ENCODE results near the gene TMEM132D.

The TMEM132D gene

DNA sequence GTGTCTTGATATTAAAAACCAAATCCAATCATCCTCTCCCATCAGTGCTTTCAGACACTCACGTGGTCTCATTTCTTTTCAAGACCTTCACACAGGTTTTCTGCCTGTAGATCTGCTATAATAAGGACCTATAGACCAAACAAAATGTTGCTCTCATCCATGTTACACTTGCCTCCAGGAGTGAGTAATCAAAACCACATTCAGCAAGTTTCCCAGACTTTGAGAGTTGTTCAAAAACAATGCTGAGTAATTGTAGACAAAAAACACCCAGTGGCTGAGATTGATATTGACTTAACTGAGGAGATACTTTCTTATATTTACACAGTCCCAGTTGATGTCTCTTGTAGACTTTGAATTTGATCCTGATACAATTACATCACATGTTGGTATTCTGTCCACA lies 383.1 kb downstream of the TMEM132D start:
- no peak for DNase-seq (ENCODE audit: low spot score)
- TF ChIP-seq, protein P1, sequence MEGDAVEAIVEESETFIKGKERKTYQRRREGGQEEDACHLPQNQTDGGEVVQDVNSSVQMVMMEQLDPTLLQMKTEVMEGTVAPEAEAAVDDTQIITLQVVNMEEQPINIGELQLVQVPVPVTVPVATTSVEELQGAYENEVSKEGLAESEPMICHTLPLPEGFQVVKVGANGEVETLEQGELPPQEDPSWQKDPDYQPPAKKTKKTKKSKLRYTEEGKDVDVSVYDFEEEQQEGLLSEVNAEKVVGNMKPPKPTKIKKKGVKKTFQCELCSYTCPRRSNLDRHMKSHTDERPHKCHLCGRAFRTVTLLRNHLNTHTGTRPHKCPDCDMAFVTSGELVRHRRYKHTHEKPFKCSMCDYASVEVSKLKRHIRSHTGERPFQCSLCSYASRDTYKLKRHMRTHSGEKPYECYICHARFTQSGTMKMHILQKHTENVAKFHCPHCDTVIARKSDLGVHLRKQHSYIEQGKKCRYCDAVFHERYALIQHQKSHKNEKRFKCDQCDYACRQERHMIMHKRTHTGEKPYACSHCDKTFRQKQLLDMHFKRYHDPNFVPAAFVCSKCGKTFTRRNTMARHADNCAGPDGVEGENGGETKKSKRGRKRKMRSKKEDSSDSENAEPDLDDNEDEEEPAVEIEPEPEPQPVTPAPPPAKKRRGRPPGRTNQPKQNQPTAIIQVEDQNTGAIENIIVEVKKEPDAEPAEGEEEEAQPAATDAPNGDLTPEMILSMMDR (IDR thresholded peaks at IDR 0.05; ENCODE audit: extremely low read depth, missing control alignments) = no peak

DNA sequence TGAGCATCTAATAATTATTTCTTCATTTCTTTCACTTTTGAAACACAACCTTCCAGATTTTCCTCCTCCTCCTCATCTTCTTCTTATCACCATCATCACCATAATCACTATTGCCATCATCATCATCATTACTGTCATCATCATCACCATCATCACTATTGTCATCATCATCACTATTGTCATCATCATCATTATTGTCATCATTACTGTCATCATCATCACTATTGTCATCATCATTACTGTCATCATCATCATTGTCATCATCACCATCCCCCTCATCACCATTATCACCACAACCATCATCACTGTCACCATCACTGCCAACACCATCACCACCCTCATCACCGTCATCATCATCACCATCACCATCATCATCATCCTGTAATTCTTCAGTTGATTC lies 400.0 kb downstream of the TMEM132D start:
- TF ChIP-seq, protein P1 (IDR thresholded peaks at IDR 0.05; ENCODE audit: extremely low read depth, missing control alignments) = no peak
- DNase-seq (ENCODE audit: low spot score) = no peak

DNA sequence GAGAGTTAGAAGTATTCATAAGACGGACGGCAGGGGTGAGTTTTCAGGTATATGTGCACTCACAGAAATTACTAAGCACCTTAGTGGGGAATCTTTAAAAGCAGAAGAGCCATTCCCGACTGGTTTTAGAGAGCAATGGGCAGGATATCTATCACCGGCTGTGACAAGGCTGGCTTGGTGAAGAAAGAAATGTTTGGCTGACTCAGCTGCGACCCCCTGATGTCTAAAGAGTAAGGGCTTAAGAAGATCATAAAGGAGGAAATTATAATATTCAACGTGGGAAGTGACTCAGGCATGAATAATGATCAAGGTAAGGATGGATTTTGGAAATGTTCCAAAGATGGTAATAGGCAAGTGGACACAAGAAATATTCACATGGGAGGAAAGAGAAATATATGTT lies 407.6 kb downstream of the TMEM132D start:
- no peak for DNase-seq (ENCODE audit: low spot score)
- TF ChIP-seq, protein P1 (IDR thresholded peaks at IDR 0.05; ENCODE audit: extremely low read depth, missing control alignments) = no peak

DNA sequence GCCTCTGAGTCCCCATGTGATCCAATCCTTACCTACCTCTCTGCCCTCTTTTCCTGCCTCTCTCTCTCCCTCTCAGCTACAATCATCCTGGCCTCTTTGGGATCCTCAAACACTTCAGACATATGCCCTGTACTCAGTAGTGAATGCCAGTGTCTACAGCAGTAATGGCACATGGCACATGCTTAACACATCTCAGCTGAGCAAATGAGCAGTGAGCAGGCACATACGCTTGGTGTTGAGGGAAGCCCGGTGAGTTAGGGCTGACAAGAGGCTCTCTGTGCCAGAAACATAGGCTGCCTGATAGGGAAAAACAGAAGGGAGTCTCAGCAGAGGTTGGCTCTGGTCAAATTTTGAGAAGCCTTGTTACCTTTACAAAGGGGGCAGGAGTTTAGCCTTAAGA lies 409.1 kb downstream of the TMEM132D start:
- no peak for DNase-seq (ENCODE audit: low spot score)
- TF ChIP-seq, protein P1 (IDR thresholded peaks at IDR 0.05; ENCODE audit: extremely low read depth, missing control alignments) = no peak

DNA sequence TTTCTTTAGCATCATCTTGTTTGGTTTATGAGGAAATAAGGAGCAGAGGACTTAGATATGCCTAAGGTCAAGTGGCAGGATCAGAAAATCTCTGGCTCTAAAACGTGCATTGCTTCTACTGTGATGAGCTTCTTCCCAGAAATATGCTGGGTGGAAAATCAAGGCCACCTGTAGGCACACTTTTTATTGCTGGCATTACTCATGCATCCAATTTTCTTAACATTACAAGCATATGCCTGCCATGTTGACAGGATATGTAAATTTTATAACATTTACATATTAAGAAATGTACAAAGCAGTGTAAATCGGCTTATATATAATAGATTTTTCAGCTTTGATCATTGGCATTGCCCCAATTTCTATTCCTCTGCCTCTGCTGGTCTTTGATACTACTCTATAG lies 409.6 kb downstream of the TMEM132D start:
- no peak for DNase-seq (ENCODE audit: low spot score)
- TF ChIP-seq, protein P1 (IDR thresholded peaks at IDR 0.05; ENCODE audit: extremely low read depth, missing control alignments) = no peak

DNA sequence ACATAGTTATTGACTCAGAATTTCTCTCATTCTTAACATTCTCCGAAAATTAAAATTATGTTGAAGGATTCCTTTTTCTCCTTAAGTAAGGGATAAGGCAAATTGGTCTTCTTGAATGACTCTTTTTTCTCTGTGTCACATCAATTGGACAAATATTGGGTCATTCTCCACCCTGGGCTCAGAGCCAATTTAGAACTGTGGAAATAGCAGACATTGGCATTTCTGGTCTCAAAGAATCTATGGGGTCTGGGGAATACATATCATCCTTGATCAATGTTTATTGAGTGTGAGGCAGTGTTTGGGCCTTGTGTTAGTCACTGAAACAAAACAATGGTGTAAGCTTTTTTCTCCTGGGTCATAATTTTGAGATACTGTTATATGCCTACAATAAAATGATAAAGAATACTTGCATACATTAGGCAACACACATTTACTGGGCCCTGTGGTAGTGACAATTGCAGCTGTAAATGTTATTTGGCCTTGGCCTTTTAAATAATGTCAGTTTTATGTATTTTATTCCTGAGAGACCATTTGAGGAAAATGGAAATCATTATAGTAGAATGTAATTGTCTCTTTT lies 414.6 kb downstream of the TMEM132D start:
- DNase-seq (ENCODE audit: low spot score) = no peak
- TF ChIP-seq, protein P1 (IDR thresholded peaks at IDR 0.05; ENCODE audit: extremely low read depth, missing control alignments) = no peak

DNA sequence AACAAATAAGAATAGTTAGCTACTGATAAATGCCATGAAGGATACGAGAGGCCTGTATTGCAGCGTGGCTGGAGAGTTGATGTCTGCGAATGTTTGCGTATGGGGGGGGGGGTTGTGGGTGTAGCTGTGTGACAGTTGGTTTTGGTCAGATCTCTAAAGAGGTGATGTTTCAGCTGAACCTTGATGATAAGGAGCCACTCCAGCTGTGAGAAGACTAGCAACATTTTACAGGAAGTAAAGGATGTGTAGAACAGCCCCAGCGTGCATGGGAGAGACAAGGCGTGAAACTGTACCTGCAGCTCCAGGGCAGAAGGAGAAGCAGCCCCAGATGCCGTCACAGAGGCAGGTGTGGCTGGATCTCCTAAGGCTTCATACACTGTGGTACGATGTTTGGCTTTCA lies 416.9 kb downstream of the TMEM132D start:
- DNase-seq (ENCODE audit: low spot score) = no peak
- TF ChIP-seq, protein P1 (IDR thresholded peaks at IDR 0.05; ENCODE audit: extremely low read depth, missing control alignments) = no peak

All from GM20000 (cell line).